ENCODE measurements around the gene LRP1.

Gene LRP1

DNA sequence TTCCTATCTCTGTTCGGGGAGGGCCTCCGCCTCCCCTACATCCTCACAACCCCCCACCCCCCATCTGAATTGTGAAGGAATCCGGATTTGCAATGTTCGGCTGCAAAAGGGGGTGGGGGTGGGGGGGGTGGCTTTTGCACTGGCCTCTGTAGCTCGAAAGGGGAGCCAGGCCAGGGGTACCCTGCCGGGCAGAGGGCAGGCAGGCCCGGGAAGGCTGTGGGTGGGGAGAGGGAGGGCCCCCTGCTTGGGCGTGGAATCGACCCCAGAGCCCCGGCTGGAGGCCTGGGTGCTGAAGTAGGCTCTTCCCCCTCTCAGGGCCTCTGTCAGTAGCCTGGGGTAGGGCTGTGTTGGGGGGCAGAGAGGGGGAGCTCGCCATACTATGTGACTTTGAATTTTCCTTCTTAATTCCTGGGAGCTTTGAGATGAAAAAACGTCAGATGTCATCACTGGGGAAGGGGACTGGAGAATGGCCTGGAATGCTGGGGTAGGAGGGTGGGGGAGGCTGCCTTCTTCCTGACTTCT, 1.1 kb downstream of the LRP1 start:
- no peaks in the 10 kb centered on the region for H3K9me3 ChIP-seq (replicated peaks; ENCODE audit: insufficient read depth, low read length)
- H3F3A ChIP-seq (ENCODE audit: insufficient read depth, low read length) = no peaks in the 10 kb centered on the region
- H3K27ac ChIP-seq (ENCODE audit: low read length) = no peak overlapping the region
- no peak for DNase-seq
- no peaks in the 10 kb centered on the region for H3K79me2 ChIP-seq (ENCODE audit: low read length)
- H3K4me1 ChIP-seq (ENCODE audit: low read length) = peaks cover 9% of the 10 kb centered on the region; the same call in 1 of the 2 replicates
- H3K4me2 ChIP-seq (ENCODE audit: low read depth, low read length) = no peak overlapping the region
- no peak overlapping the region for H2AFZ ChIP-seq (ENCODE audit: low read length)
- H3K9ac ChIP-seq (ENCODE audit: low read length) = no peak overlapping the region
- H3K36me3 ChIP-seq (replicated peaks; ENCODE audit: insufficient read depth, low read length) = no peaks in the 10 kb centered on the region
- H3K4me3 ChIP-seq (ENCODE audit: low read length) = no peak overlapping the region
- H4K20me1 ChIP-seq (ENCODE audit: insufficient read depth, low read length) = no peaks in the 10 kb centered on the region
- H3K27me3 ChIP-seq (replicated peaks; ENCODE audit: insufficient read depth, low read length) = peaks cover 34% of the 10 kb centered on the region
- TF ChIP-seq, protein P1, sequence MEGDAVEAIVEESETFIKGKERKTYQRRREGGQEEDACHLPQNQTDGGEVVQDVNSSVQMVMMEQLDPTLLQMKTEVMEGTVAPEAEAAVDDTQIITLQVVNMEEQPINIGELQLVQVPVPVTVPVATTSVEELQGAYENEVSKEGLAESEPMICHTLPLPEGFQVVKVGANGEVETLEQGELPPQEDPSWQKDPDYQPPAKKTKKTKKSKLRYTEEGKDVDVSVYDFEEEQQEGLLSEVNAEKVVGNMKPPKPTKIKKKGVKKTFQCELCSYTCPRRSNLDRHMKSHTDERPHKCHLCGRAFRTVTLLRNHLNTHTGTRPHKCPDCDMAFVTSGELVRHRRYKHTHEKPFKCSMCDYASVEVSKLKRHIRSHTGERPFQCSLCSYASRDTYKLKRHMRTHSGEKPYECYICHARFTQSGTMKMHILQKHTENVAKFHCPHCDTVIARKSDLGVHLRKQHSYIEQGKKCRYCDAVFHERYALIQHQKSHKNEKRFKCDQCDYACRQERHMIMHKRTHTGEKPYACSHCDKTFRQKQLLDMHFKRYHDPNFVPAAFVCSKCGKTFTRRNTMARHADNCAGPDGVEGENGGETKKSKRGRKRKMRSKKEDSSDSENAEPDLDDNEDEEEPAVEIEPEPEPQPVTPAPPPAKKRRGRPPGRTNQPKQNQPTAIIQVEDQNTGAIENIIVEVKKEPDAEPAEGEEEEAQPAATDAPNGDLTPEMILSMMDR (IDR thresholded peaks at IDR 0.05; ENCODE audit: low read length) = no peak
- TF ChIP-seq EZH2 (optimal IDR thresholded peaks at IDR 0.05; ENCODE audit: low read depth, low read length) (no peak), EZH2phosphoT487 (IDR thresholded peaks at IDR 0.05; ENCODE audit: low read length) (no peak)
- H3K9me2 ChIP-seq (replicated peaks; ENCODE audit: insufficient read depth, low read length) = no peaks in the 10 kb centered on the region

GRCh38 chr12:57129889-57130288, 1.6 kb downstream of the LRP1 start:
- H3K4me1 ChIP-seq (ENCODE audit: low read length) = peaks cover 9% of the 10 kb centered on the region; the same call in 1 of the 2 replicates
- TF ChIP-seq EZH2phosphoT487 (IDR thresholded peaks at IDR 0.05; ENCODE audit: low read length) (no peak), EZH2 (optimal IDR thresholded peaks at IDR 0.05; ENCODE audit: low read depth, low read length) (no peak)
- H4K20me1 ChIP-seq (ENCODE audit: insufficient read depth, low read length) = no peaks in the 10 kb centered on the region
- no peaks in the 10 kb centered on the region for H3K9me2 ChIP-seq (replicated peaks; ENCODE audit: insufficient read depth, low read length)
- H3K4me3 ChIP-seq (ENCODE audit: low read length) = no peak overlapping the region
- H3K36me3 ChIP-seq (replicated peaks; ENCODE audit: insufficient read depth, low read length) = no peaks in the 10 kb centered on the region
- no peak overlapping the region for H2AFZ ChIP-seq (ENCODE audit: low read length)
- H3K79me2 ChIP-seq (ENCODE audit: low read length) = no peaks in the 10 kb centered on the region
- no peak overlapping the region for H3K4me2 ChIP-seq (ENCODE audit: low read depth, low read length)
- H3F3A ChIP-seq (ENCODE audit: insufficient read depth, low read length) = no peaks in the 10 kb centered on the region
- H3K9me3 ChIP-seq (replicated peaks; ENCODE audit: insufficient read depth, low read length) = no peaks in the 10 kb centered on the region
- DNase-seq = no peak
- peaks cover 34% of the 10 kb centered on the region for H3K27me3 ChIP-seq (replicated peaks; ENCODE audit: insufficient read depth, low read length)
- H3K27ac ChIP-seq (ENCODE audit: low read length) = no peak overlapping the region
- no peak overlapping the region for H3K9ac ChIP-seq (ENCODE audit: low read length)

DNA sequence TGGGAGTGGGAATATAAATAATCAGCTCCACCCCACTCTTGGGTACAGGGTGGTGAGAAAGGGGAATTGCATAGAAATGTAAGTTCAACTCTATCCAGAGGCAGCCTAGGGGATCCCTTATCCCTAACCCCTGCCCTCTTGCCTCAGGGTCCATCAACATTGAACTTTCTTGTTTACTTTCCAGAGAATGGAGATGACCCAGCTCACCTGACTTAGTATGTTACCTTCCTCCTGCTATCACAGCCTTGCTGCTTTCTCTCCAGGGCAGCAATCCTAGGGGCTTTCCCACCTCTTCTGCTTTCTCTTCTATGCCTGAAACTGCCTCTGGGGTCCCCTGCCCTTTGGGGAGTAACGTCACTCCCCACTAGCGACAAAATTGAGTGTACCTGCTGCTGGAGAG, 2.7 kb downstream of the LRP1 start:
- DNase-seq = no peak
- H3K4me2 ChIP-seq (ENCODE audit: low read depth, low read length) = no peak overlapping the region
- no peaks in the 10 kb centered on the region for H3K9me2 ChIP-seq (replicated peaks; ENCODE audit: insufficient read depth, low read length)
- H3K27ac ChIP-seq (ENCODE audit: low read length) = no peak overlapping the region
- peaks cover 9% of the 10 kb centered on the region; the same call in 1 of the 2 replicates for H3K4me1 ChIP-seq (ENCODE audit: low read length)
- H4K20me1 ChIP-seq (ENCODE audit: insufficient read depth, low read length) = no peaks in the 10 kb centered on the region
- H3K79me2 ChIP-seq (ENCODE audit: low read length) = no peaks in the 10 kb centered on the region
- H3K27me3 ChIP-seq (replicated peaks; ENCODE audit: insufficient read depth, low read length) = peaks cover 34% of the 10 kb centered on the region
- H3K9me3 ChIP-seq (replicated peaks; ENCODE audit: insufficient read depth, low read length) = no peaks in the 10 kb centered on the region
- H3F3A ChIP-seq (ENCODE audit: insufficient read depth, low read length) = no peaks in the 10 kb centered on the region
- H3K36me3 ChIP-seq (replicated peaks; ENCODE audit: insufficient read depth, low read length) = no peaks in the 10 kb centered on the region
- no peak overlapping the region for H2AFZ ChIP-seq (ENCODE audit: low read length)
- TF ChIP-seq EZH2phosphoT487 (IDR thresholded peaks at IDR 0.05; ENCODE audit: low read length) (no peak), EZH2 (optimal IDR thresholded peaks at IDR 0.05; ENCODE audit: low read depth, low read length) (no peak)
- TF ChIP-seq, protein P1 (IDR thresholded peaks at IDR 0.05; ENCODE audit: low read length) = no peak
- H3K4me3 ChIP-seq (ENCODE audit: low read length) = no peak overlapping the region
- H3K9ac ChIP-seq (ENCODE audit: low read length) = no peak overlapping the region

Measured in MM.1S (cell line).